A549 (cell line): ENCODE measurements around the gene ZNF317. TPM values are rescaled to one million over a fixed set of nuclear protein-coding genes. Genes with fewer than 3 reads are reported as not detected.
A peak's percentile ranks its signal among the peaks of the same experiment; 100 is the strongest.

ENCODE experiments used
- ATAC-seq, 2 experiments: fragments of 200-7000 bp in 1 of 2; fragments of >200 bp in 1 of 2; cut with Nextera tagmentation in 1 of 2; cut with Tn5 transposase in 1 of 2; 3 replicates each; pipeline versions ENCODE4 v1.8.0 to v1.9.1; 2018 to 2020; ENCODE audit warnings: mild to moderate bottlenecking in 1 of 2, moderate library complexity in 1 of 2
- CTCF ChIA-PET: fragments of 300-600 bp; sonication (Branson Sonifier 250); formaldehyde crosslinking; extraction: SDS; loops from one replicate; lab custom pipeline; 2021; ENCODE audit warnings: antibody characterized with exemption, inconsistent platforms; lab: Yijun Ruan, JAX
- POLR2A ChIA-PET: fragments of 350-600 bp; formaldehyde crosslinking; extraction: SDS; loops from one replicate; lab custom pipeline; 2021; ENCODE audit warnings: antibody characterized with exemption, inconsistent platforms; lab: Yijun Ruan, JAX
- DNase-seq, 2 experiments: peaks; one replicate each; pipeline versions ENCODE4 v3.0.0 to v3.0.0-alpha.2; 2011 to 2016; ENCODE audit warnings: low read depth in 1 of 2, low spot score in 1 of 2
- FAIRE-seq: peaks from 2 replicates; lab custom pipeline; 2011; peaks lifted over from hg19 to GRCh38; lab: Jason Lieb, UNC
- H3K27ac ChIP-seq, 2 experiments: fragments of >200 bp; sonication (Bioruptor Twin); formaldehyde crosslinking; 3 replicates each; pipeline ENCODE4 v1.5.1; 2016 to 2017
- H3K4me1 ChIP-seq: fragments of >200 bp; sonication (Bioruptor Twin); formaldehyde crosslinking; 3 replicates; pipeline ENCODE4 v1.6.1; 2016
- H3K4me2 ChIP-seq: fragments of >200 bp; sonication (Bioruptor Twin); formaldehyde crosslinking; 3 replicates; pipeline ENCODE4 v1.6.1; 2016
- H3K4me3 ChIP-seq: fragments of >200 bp; sonication (Bioruptor Twin); formaldehyde crosslinking; 3 replicates; pipeline ENCODE4 v1.5.1; 2016
- H3K9me3 ChIP-seq: fragments of >200 bp; sonication (Bioruptor Twin); formaldehyde crosslinking; 3 replicates; pipeline ENCODE4 v1.6.1; 2016
- BHLHE40 ChIP-seq: IDR thresholded peaks from 2 replicates; pipeline ENCODE4 v1.6.1; 2012; ENCODE audit warnings: low read depth, low read length, inconsistent platforms
- CBX8 ChIP-seq: fragments of 200-600 bp; sonication (generic); IDR thresholded peaks from 2 replicates; pipeline ENCODE4 v1.6.1; 2016
- CEBPB ChIP-seq, 2 experiments: fragments of >200 bp in 1 of 2; sonication (Bioruptor Twin) in 1 of 2; formaldehyde crosslinking in 1 of 2; IDR thresholded peaks; 2 replicates each; pipeline ENCODE4 v1.6.1; 2012 to 2016
- CHD2 ChIP-seq: fragments of 150-350 bp; IDR thresholded peaks from 2 replicates; pipeline ENCODE4 v1.6.1; 2014; ENCODE audit warnings: low read length; ENCODE audit not compliant: partially characterized antibody
- CHD4 ChIP-seq: fragments of 200-600 bp; sonication (generic); IDR thresholded peaks from 2 replicates; pipeline ENCODE4 v1.6.1; 2016; ENCODE audit warnings: antibody characterized with exemption, mild to moderate bottlenecking, borderline replicate concordance
- CTCF ChIP-seq: fragments of >200 bp; sonication (Bioruptor Twin); formaldehyde crosslinking; IDR thresholded peaks from 3 replicates; pipeline ENCODE4 v1.5.1; 2016
- EHF ChIP-seq: fragments of 250-450 bp; sonication (Bioruptor Pico); IDR thresholded peaks from 2 replicates; pipeline ENCODE4 v1.5.0; 2020; ENCODE audit warnings: mild to moderate bottlenecking
- EHMT2 ChIP-seq: fragments of 200-600 bp; sonication (generic); IDR thresholded peaks from 2 replicates; pipeline ENCODE4 v1.6.1; 2016; ENCODE audit warnings: antibody characterized with exemption, low read depth, mild to moderate bottlenecking, moderate library complexity
- EP300 ChIP-seq, 2 experiments: fragments of >200 bp; sonication (Bioruptor Twin); formaldehyde crosslinking; IDR thresholded peaks; 2 replicates in 1 of 2; 3 replicates in 1 of 2; pipeline ENCODE4 v1.6.1; 2016 to 2017
- FOSL2 ChIP-seq, 2 experiments: fragments of 450-650 bp in 1 of 2; fragments of >200 bp in 1 of 2; sonication (Bioruptor Twin) in 1 of 2; formaldehyde crosslinking; IDR thresholded peaks; 2 replicates each; pipeline versions ENCODE4 v1.5.0 to v1.6.1; 2016 to 2020; ENCODE audit warnings: mild to moderate bottlenecking in 1 of 2, moderate library complexity in 1 of 2
- FOXS1 ChIP-seq: fragments of 250-450 bp; sonication (Bioruptor Pico); IDR thresholded peaks from 2 replicates; pipeline ENCODE4 v1.5.0; 2020; ENCODE audit warnings: mild to moderate bottlenecking, moderate library complexity
- GATA3 ChIP-seq: IDR thresholded peaks from 2 replicates; pipeline ENCODE4 v1.6.1; 2012; ENCODE audit warnings: borderline replicate concordance
- HES2 ChIP-seq: fragments of >200 bp; sonication (Bioruptor Twin); formaldehyde crosslinking; IDR thresholded peaks from 2 replicates; pipeline ENCODE4 v1.6.1; 2016
- HMGXB4 ChIP-seq: fragments of 250-450 bp; sonication (Bioruptor Pico); IDR thresholded peaks from 2 replicates; pipeline ENCODE4 v1.5.0; 2021; ENCODE audit warnings: mild to moderate bottlenecking, moderate library complexity, borderline replicate concordance
- HOXB13 ChIP-seq: fragments of 250-450 bp; sonication (Bioruptor Pico); IDR thresholded peaks from 2 replicates; pipeline ENCODE4 v1.5.0; 2020; ENCODE audit warnings: low read depth, mild to moderate bottlenecking, moderate library complexity
- HOXB5 ChIP-seq: fragments of 250-450 bp; sonication (Bioruptor Pico); IDR thresholded peaks from 2 replicates; pipeline ENCODE4 v1.5.0; 2020; ENCODE audit warnings: mild to moderate bottlenecking, moderate library complexity
- JUN ChIP-seq, 2 experiments: fragments of >200 bp; sonication (Bioruptor Twin); formaldehyde crosslinking; IDR thresholded peaks; 2 replicates in 1 of 2; 3 replicates in 1 of 2; pipeline ENCODE4 v1.6.1; 2016 to 2017
- KDM1A ChIP-seq: fragments of 200-600 bp; sonication (generic); IDR thresholded peaks from 2 replicates; pipeline ENCODE4 v1.6.1; 2016; ENCODE audit warnings: low read depth, mild to moderate bottlenecking
- KDM5A ChIP-seq: fragments of 200-600 bp; sonication (generic); IDR thresholded peaks from 2 replicates; pipeline ENCODE4 v1.6.1; 2016; ENCODE audit warnings: antibody characterized with exemption, mild to moderate bottlenecking
- MAFK ChIP-seq: fragments of 450-650 bp; IDR thresholded peaks from 2 replicates; pipeline ENCODE4 v1.6.1; 2014; ENCODE audit not compliant: partially characterized antibody
- MAZ ChIP-seq: fragments of 150-350 bp; IDR thresholded peaks from 2 replicates; pipeline ENCODE4 v1.6.1; 2014; ENCODE audit warnings: antibody characterized with exemption, low read depth, low read length, borderline replicate concordance
- NFE2L2 ChIP-seq: fragments of 150-350 bp; conservative IDR thresholded peaks from 2 replicates; pipeline ENCODE4 v1.6.1; 2014; ENCODE audit warnings: low read length
- NPAS2 ChIP-seq: fragments of 250-450 bp; sonication (Bioruptor Pico); IDR thresholded peaks from 2 replicates; pipeline ENCODE4 v1.8.0; 2022; ENCODE audit warnings: mild to moderate bottlenecking, moderate library complexity, borderline replicate concordance
- POLR2A ChIP-seq: IDR thresholded peaks from 2 replicates; pipeline ENCODE4 v1.6.1; 2012; ENCODE audit warnings: mild to moderate bottlenecking, low read length
- POLR2AphosphoS2 ChIP-seq: conservative IDR thresholded peaks from 2 replicates; pipeline ENCODE4 v1.6.1; 2012; ENCODE audit warnings: low read length, improper control_type of control experiment, inconsistent platforms
- RAD21 ChIP-seq, 2 experiments: fragments of >200 bp in 1 of 2; sonication (Bioruptor Twin) in 1 of 2; formaldehyde crosslinking in 1 of 2; IDR thresholded peaks in 1 of 2; conservative IDR thresholded peaks in 1 of 2; 2 replicates in 1 of 2; 3 replicates in 1 of 2; pipeline ENCODE4 v1.6.1; 2012 to 2018; ENCODE audit warnings: inconsistent platforms in 1 of 2
- RARB ChIP-seq: fragments of 250-450 bp; sonication (Bioruptor Pico); IDR thresholded peaks from 2 replicates; pipeline ENCODE4 v1.8.0; 2021; ENCODE audit warnings: mild to moderate bottlenecking, moderate library complexity
- RFX5 ChIP-seq: fragments of 450-650 bp; IDR thresholded peaks from 2 replicates; pipeline ENCODE4 v1.7.1; 2014; ENCODE audit warnings: antibody characterized with exemption, mild to moderate bottlenecking, moderate library complexity
- RNF2 ChIP-seq: fragments of 200-600 bp; sonication (generic); IDR thresholded peaks from 2 replicates; pipeline ENCODE4 v1.6.1; 2016; ENCODE audit warnings: low read depth, mild to moderate bottlenecking, antibody characterized with exemption, moderate library complexity, borderline replicate concordance
- SMC3 ChIP-seq: fragments of >200 bp; sonication (Bioruptor Twin); formaldehyde crosslinking; IDR thresholded peaks from 3 replicates; pipeline ENCODE4 v1.6.1; 2018; ENCODE audit warnings: inconsistent platforms
- SREBF2 ChIP-seq: fragments of 450-650 bp; IDR thresholded peaks from 2 replicates; pipeline ENCODE4 v1.6.1; 2014; ENCODE audit warnings: mild to moderate bottlenecking, moderate library complexity
- TFCP2L1 ChIP-seq: fragments of 250-450 bp; sonication (Bioruptor Pico); IDR thresholded peaks from 2 replicates; pipeline ENCODE4 v1.5.0; 2021; ENCODE audit warnings: mild to moderate bottlenecking
- ZC3H11A ChIP-seq: fragments of 450-650 bp; IDR thresholded peaks from 2 replicates; pipeline ENCODE4 v1.6.1; 2014; ENCODE audit warnings: antibody characterized with exemption, mild to moderate bottlenecking
- ZFP36 ChIP-seq: fragments of 450-650 bp; IDR thresholded peaks from 2 replicates; pipeline ENCODE4 v1.6.1; 2014; ENCODE audit warnings: borderline replicate concordance; ENCODE audit not compliant: partially characterized antibody
- ZNF302 ChIP-seq: fragments of 250-450 bp; sonication (Bioruptor Pico); IDR thresholded peaks from 2 replicates; pipeline ENCODE4 v1.9.0; 2021; ENCODE audit warnings: inconsistent platforms, mild to moderate bottlenecking, moderate library complexity
- WGBS: methylation state at CpG from one replicate; pipeline ENCODE4 v1.1.6; 2017; ENCODE audit errors: missing lambda C conversion rate; 5-methylcytosine and 5-hydroxymethylcytosine counted together
- polyA plus RNA-seq, 4 experiments: library from polyadenylated mRNA; depleted of rRNA in 3 of 4; stranded (reverse); fragments of >200 nt; fragmentation: RNase III in 1 of 4; extraction: RNeasy Plus Mini Kit Qiagen cat#74134 plus additional on column Dnase treatment in 1 of 4; gene quantifications; 2 replicates in 3 of 4; 3 replicates in 1 of 4; pipeline ENCODE4 v1.2.3, GENCODE V29; 2011 to 2017

The ZNF317 gene
- polyA plus RNA-seq, 2 of the 4 experiments (the other 2 are of a cell fraction): 16.3 to 21.8 TPM

- no peak within 1 kb of the TSS for H3K27ac ChIP-seq
- no peak for DNase-seq
- TF ChIP-seq POLR2AphosphoS2 (no peak), MAZ (no peak), RFX5 (no peak), BHLHE40 (no peak), CEBPB (IDR thresholded peaks at IDR 0.05) (no peak), HES2 (no peak), CBX8 (no peak), EHF (CRISPR knock-in tag) (no peak), RARB (CRISPR knock-in tag) (no peak), RAD21 (conservative IDR thresholded peaks at IDR 0.05 in 1 of 2, IDR thresholded peaks at IDR 0.05 in 1 of 2) (no peak), NFE2L2 (no peak), SREBF2 (no peak), NPAS2 (CRISPR knock-in tag) (no peak), CHD2 (no peak), HMGXB4 (CRISPR knock-in tag) (no peak), CHD4 (no peak), KDM1A (no peak), HOXB5 (no peak)
- TF ChIP-seq, all 56 proteins: peak for 0
- ATAC-seq (no peak), FAIRE-seq (no peak)
- WGBS: 17% methylated on average over 1 of the region's 1 CpG
- Histone ChIP-seq H3K4me3 (no peak within 1 kb of the TSS), H3K9me3 (no peaks in the 10 kb centered on the region), H3K4me1 (no peaks in the 10 kb centered on the region), H3K4me2 (no peak within 1 kb of the TSS)
- ChIA-PET CTCF (no interaction called here), POLR2A (no interaction called here)
Observed at GRCh38 chr19:9126900-9127405, 13.2 kb upstream of the ZNF317 start, which contains the start of gene OR7G3. Gene OR7G3, minus strand, starts transcription at chr19:9126950. Its CDS starts 0 bp downstream, at chr19:9126950.

GRCh38 chr19:9128171-9128570 is 12.0 kb upstream of the ZNF317 start:
- no peak overlapping the region for H3K4me3 ChIP-seq
- no peak for FAIRE-seq

More at GRCh38 chr19:9128171-9128570, 12.0 kb upstream of the ZNF317 start:
- ATAC-seq (peak in 1 of 2 experiments; percentile 30; a peak in 1 of 6 replicates), DNase-seq (peak in 1 of 2 experiments; percentile 28)
- TF ChIP-seq CEBPB (IDR thresholded peaks at IDR 0.05) (no peak), TFCP2L1 (CRISPR knock-in tag) (no peak), ZNF302 (CRISPR knock-in tag) (no peak), FOSL2 (IDR thresholded peaks at IDR 0.05) (no peak), FOSL2 (CRISPR knock-in tag; IDR thresholded peaks at IDR 0.05) (no peak), CTCF (no peak), MAFK (no peak), EHMT2 (no peak), POLR2A (no peak), ZC3H11A (no peak), ZFP36 (no peak), EP300 (IDR thresholded peaks at IDR 0.05) (no peak), KDM5A (no peak), JUN (IDR thresholded peaks at IDR 0.05) (no peak), GATA3 (no peak), FOXS1 (CRISPR knock-in tag) (no peak), SMC3 (no peak), RNF2 (no peak), NFE2L2 (no peak), HOXB13 (no peak)
- Histone ChIP-seq H3K4me1 (no peaks in the 10 kb centered on the region), H3K4me2 (no peak overlapping the region), H3K9me3 (no peaks in the 10 kb centered on the region), H3K27ac (no peak overlapping the region)
- WGBS: 23% methylated on average over 3 of the region's 3 CpGs
- POLR2A ChIA-PET: no interaction called here
- CTCF ChIA-PET: no interaction called here
